Measurements from ENCODE around the gene M1AP. TPM values are rescaled to one million over a fixed set of nuclear protein-coding genes. Genes with fewer than 3 reads are reported as not detected.

Gene M1AP, protein sequence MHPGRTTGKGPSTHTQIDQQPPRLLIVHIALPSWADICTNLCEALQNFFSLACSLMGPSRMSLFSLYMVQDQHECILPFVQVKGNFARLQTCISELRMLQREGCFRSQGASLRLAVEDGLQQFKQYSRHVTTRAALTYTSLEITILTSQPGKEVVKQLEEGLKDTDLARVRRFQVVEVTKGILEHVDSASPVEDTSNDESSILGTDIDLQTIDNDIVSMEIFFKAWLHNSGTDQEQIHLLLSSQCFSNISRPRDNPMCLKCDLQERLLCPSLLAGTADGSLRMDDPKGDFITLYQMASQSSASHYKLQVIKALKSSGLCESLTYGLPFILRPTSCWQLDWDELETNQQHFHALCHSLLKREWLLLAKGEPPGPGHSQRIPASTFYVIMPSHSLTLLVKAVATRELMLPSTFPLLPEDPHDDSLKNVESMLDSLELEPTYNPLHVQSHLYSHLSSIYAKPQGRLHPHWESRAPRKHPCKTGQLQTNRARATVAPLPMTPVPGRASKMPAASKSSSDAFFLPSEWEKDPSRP
- total RNA-seq: not detected

DNA sequence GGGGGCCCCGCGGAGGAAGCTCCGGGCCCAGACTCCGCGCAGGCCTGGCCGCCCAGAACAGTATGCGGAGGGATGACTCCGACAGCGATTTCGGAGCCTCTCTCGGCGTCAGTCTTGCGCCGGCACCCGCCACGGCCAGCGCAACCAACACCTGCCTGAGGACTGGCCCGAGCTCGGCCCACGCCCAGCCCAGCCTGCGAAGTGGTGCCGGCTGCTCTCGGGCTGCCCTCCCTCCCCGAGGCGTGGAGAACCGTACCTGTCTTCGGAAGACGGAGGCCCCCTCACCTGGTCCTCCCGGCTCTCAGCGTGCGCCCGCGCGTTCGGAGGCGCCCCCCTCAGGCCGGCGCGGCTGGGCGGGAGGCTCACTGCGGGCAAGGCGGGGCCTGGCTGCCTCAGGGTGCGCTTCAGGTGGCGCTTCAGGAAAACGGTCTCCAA lies at the start of gene M1AP:
TSS of gene M1AP (minus strand) at position 322 of the 435 bp plus-strand sequence. CDS start 8,055 bp downstream, outside the sequence.
- TF ChIP-seq, protein P1, sequence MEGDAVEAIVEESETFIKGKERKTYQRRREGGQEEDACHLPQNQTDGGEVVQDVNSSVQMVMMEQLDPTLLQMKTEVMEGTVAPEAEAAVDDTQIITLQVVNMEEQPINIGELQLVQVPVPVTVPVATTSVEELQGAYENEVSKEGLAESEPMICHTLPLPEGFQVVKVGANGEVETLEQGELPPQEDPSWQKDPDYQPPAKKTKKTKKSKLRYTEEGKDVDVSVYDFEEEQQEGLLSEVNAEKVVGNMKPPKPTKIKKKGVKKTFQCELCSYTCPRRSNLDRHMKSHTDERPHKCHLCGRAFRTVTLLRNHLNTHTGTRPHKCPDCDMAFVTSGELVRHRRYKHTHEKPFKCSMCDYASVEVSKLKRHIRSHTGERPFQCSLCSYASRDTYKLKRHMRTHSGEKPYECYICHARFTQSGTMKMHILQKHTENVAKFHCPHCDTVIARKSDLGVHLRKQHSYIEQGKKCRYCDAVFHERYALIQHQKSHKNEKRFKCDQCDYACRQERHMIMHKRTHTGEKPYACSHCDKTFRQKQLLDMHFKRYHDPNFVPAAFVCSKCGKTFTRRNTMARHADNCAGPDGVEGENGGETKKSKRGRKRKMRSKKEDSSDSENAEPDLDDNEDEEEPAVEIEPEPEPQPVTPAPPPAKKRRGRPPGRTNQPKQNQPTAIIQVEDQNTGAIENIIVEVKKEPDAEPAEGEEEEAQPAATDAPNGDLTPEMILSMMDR (IDR thresholded peaks at IDR 0.05): peak; percentile 46
- peak; percentile 64 for ATAC-seq
- H3K27me3 Mint-ChIP-seq: peaks cover 19% of the 10 kb centered on the region
- peak; percentile 19 for DNase-seq
- ChIA-PET POLR2A (interaction anchor here (1.2 kb wide), 1 partner anchor 28 kb away, joined by 4 read pairs; no protein-coding TSS in a partner anchor), CTCF (interaction anchor here (1.2 kb wide), 2 partner anchors 20 to 52 kb away, joined by 3 to 4 read pairs; no protein-coding TSS in a partner anchor)
- no peak within 1 kb of the TSS for H3K27ac Mint-ChIP-seq
- peaks cover 4% of the 10 kb centered on the region for H3K4me1 Mint-ChIP-seq (ENCODE audit: low read depth)
- H3K9me3 Mint-ChIP-seq: no peaks in the 10 kb centered on the region
- no peak within 1 kb of the TSS for H3K4me3 Mint-ChIP-seq
- H3K36me3 Mint-ChIP-seq (ENCODE audit: low read depth): no peaks in the 10 kb centered on the region
- intact Hi-C loops (cut with micrococcal nuclease): no loop called here

DNA sequence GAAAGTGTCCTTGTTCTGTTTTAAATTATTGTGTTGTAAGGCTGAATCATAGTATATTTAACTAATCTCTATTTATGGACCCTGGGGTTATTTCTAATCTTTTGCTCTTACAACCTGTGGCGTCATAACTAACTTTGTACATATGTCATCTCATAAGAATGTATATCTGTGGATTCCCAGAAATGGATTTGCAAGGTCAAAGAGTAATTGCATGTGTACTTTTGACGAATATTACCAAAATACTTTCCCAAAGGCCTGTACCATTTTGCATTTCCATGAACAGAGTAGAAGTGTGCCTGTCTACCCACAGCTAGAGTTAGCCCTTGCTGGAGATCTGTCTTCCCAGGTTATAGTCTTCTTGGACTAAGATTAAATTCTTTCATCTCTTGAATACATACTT lies 48.7 kb upstream of the M1AP start:
- no peaks in the 10 kb centered on the region for H3K4me1 Mint-ChIP-seq (ENCODE audit: low read depth)
- H3K27me3 Mint-ChIP-seq: no peaks in the 10 kb centered on the region
- no peak overlapping the region for H3K4me3 Mint-ChIP-seq
- H3K27ac Mint-ChIP-seq: no peak overlapping the region
- POLR2A ChIA-PET: no interaction called here
- no peaks in the 10 kb centered on the region for H3K36me3 Mint-ChIP-seq (ENCODE audit: low read depth)
- ATAC-seq (no peak), DNase-seq (no peak)
- H3K9me3 Mint-ChIP-seq: no peaks in the 10 kb centered on the region
- CTCF ChIA-PET: interaction anchor here (1.1 kb wide), 1 partner anchor 18 kb away, joined by 3 read pairs; no protein-coding TSS in a partner anchor
- TF ChIP-seq, protein P1 (IDR thresholded peaks at IDR 0.05): no peak
- intact Hi-C loops (cut with micrococcal nuclease): no loop called here

DNA sequence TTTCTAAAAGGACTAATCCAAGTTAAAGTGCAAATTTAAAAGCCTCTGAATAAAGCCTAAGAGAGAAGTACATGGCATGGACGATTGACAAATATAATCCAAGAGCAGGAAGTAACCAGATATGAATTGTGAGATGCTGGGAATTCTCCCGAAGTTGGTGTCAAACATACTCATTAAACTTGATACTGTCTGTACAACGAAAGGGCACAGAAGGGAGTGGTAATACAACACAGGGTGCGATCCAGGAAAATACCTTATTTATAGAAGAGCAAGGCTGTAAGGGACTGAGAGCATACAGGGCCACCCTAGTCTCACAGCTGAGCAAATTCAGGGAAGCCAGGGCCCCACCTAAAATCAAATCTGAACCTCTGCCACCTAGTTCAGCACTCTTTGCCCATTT lies 47.5 kb upstream of the M1AP start:
- ChIA-PET POLR2A (no interaction called here), CTCF (interaction anchor here (1.6 to 1.7 kb wide), 2 partner anchors 20 to 181 kb away, joined by 7 to 12 read pairs; no protein-coding TSS in a partner anchor)
- TF ChIP-seq, protein P1 (IDR thresholded peaks at IDR 0.05): no peak
- DNase-seq (no peak), ATAC-seq (no peak)
- Mint-ChIP-seq H3K36me3 (ENCODE audit: low read depth) (no peaks in the 10 kb centered on the region), H3K27me3 (no peaks in the 10 kb centered on the region), H3K27ac (no peak overlapping the region), H3K9me3 (no peaks in the 10 kb centered on the region), H3K4me3 (no peak overlapping the region), H3K4me1 (ENCODE audit: low read depth) (no peaks in the 10 kb centered on the region)
- intact Hi-C loops (cut with micrococcal nuclease): no loop called here

DNA sequence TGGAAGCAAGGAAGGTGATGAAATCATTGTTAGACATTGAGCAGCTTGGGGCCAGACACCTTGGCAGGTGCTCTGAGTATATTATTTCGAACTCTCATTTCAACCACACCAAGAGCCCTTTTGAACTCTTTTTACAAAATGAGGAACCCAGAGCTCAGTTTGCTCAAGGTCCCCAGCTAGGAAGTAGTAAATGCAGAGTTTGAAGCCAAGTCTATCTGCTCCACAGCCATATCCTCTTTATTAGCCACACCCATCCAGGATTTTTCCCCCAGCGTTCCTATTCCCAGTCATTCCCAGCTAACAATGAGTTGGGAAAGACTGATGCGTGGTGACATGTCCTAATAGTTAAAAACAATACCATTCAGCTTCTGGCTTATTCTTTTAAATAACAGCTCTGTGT lies 46.2 kb upstream of the M1AP start:
- intact Hi-C loops (cut with micrococcal nuclease): no loop called here
- no peaks in the 10 kb centered on the region for H3K27me3 Mint-ChIP-seq
- ATAC-seq (no peak), DNase-seq (no peak)
- no peaks in the 10 kb centered on the region for H3K36me3 Mint-ChIP-seq (ENCODE audit: low read depth)
- ChIA-PET CTCF (interaction anchor here (0.9 to 1.7 kb wide), 4 partner anchors 21 to 182 kb away, joined by 3 to 12 read pairs (median 6); no protein-coding TSS in a partner anchor), POLR2A (no interaction called here)
- H3K27ac Mint-ChIP-seq: no peak overlapping the region
- no peaks in the 10 kb centered on the region for H3K4me1 Mint-ChIP-seq (ENCODE audit: low read depth)
- no peaks in the 10 kb centered on the region for H3K9me3 Mint-ChIP-seq
- no peak overlapping the region for H3K4me3 Mint-ChIP-seq
- TF ChIP-seq, protein P1 (IDR thresholded peaks at IDR 0.05): no peak

DNA sequence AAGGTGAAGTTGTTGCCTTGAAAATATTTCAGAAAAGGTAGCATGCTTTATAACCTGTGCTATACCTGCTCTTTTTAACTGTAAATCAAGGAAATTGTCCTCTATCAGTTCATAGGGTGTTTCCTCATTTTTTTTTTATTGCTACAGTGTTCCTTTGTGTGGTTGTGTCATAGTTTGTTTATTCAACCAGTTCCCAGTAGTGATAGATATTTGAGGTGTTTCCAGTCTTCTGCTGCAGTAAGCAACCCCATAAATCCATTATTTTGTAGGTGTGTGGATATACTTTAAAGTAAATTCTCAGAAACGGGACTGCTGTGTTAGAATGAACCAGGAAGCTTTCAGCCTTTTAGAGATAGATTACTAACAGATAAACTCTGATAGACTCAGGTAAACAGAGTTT lies 45.5 kb upstream of the M1AP start:
- H3K9me3 Mint-ChIP-seq: no peaks in the 10 kb centered on the region
- ATAC-seq (no peak), DNase-seq (no peak)
- H3K36me3 Mint-ChIP-seq (ENCODE audit: low read depth): no peaks in the 10 kb centered on the region
- intact Hi-C loops (cut with micrococcal nuclease): no loop called here
- H3K27ac Mint-ChIP-seq: no peak overlapping the region
- H3K4me3 Mint-ChIP-seq: no peak overlapping the region
- no peaks in the 10 kb centered on the region for H3K27me3 Mint-ChIP-seq
- TF ChIP-seq, protein P1 (IDR thresholded peaks at IDR 0.05): no peak
- no peaks in the 10 kb centered on the region for H3K4me1 Mint-ChIP-seq (ENCODE audit: low read depth)
- ChIA-PET CTCF (interaction anchor here (1.1 kb wide), 1 partner anchor 143 kb away, joined by 4 read pairs; no protein-coding TSS in a partner anchor), POLR2A (no interaction called here)

All from activated CD8-positive, alpha-beta T cell treated with anti-CD3 and anti-CD28 coated beads for 36 hours (primary cell).